HCT116 (cell line): Measurements from ENCODE around the gene TES.

Experiments used
- EZH2 ChIP-seq: fragments of 200-600 bp; sonication (generic); IDR thresholded peaks from 2 replicates; pipeline ENCODE4 v1.6.1; 2017; ENCODE audit warnings: antibody characterized with exemption, mixed run types
- FOSL1 ChIP-seq: IDR thresholded peaks from 2 replicates; pipeline ENCODE4 v1.6.1; 2012; ENCODE audit warnings: low read depth
- POLR2A ChIP-seq: IDR thresholded peaks from 2 replicates; pipeline ENCODE4 v1.7.0; 2011; ENCODE audit warnings: borderline replicate concordance; ENCODE audit not compliant: insufficient read depth, insufficient read length; ENCODE audit errors: extremely low read depth
- SRF ChIP-seq: IDR thresholded peaks from 2 replicates; pipeline ENCODE4 v1.6.1; 2012; ENCODE audit warnings: low read depth

DNA sequence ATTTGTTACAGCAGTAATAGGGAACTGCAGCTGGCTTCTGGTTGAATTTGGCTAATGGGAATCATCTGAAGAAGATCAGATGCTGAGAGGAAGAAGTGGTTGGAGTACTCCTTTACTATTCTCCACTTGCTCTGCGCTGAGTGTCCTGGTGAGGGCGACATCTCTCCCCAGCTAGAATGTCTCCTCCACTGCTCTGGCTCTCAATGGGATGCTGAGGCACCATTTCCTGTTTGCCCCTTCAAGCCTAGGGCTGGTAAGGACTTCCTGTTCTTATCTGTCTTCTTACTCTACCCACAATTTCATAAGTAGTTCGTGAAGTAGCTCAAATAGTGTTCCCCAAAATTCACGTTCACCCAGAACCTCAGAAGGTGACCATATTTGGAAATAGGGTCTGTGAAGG is 43.2 kb upstream of the TES start:
- no peak for TF ChIP-seq POLR2A
- TF ChIP-seq FOSL1 = no peak
- TF ChIP-seq EZH2 = no peak
- no peak for TF ChIP-seq SRF
